GM18907 (cell line): Measurements from ENCODE around the gene SMIM21.

Source experiments
- ATAC-seq: cut with Tn5 transposase; IDR thresholded peaks from one replicate; pipeline ENCODE4 v1.9.1; 2021; ENCODE audit warnings: mild to moderate bottlenecking, moderate library complexity; ENCODE audit not compliant: unreplicated experiment

Gene SMIM21

GRCh38 chr18:75427603-75428002 lies at the start of gene SMIM21:
SMIM21 (minus strand) TSS chr18:75427703; CDS start chr18:75427563, 140 bp downstream.
- no peak for ATAC-seq

- no peak for ATAC-seq
Measured at GRCh38 chr18:75475228-75475627, 47.7 kb upstream of the SMIM21 start.

- no peak for ATAC-seq
Measured at GRCh38 chr18:75474332-75474731, 46.8 kb upstream of the SMIM21 start.

- ATAC-seq = no peak
Measured at GRCh38 chr18:75473316-75473715, 45.8 kb upstream of the SMIM21 start.

GRCh38 chr18:75472906-75473305 lies 45.4 kb upstream of the SMIM21 start:
- ATAC-seq = no peak

- no peak for ATAC-seq
Measured at GRCh38 chr18:75472396-75472795, 44.9 kb upstream of the SMIM21 start.

GRCh38 chr18:75471850-75472249 lies 44.3 kb upstream of the SMIM21 start:
- ATAC-seq = no peak

GRCh38 chr18:75467851-75468250 lies 40.3 kb upstream of the SMIM21 start:
- no peak for ATAC-seq

- no peak for ATAC-seq
Measured at GRCh38 chr18:75467281-75467795, 39.8 kb upstream of the SMIM21 start.

GRCh38 chr18:75464356-75464755 lies 36.9 kb upstream of the SMIM21 start:
- no peak for ATAC-seq

GRCh38 chr18:75462178-75462832 lies 34.8 kb upstream of the SMIM21 start:
- no peak for ATAC-seq

- no peak for ATAC-seq
Measured at GRCh38 chr18:75456199-75456631, 28.7 kb upstream of the SMIM21 start.

- no peak for ATAC-seq
Measured at GRCh38 chr18:75455249-75456198, 28.0 kb upstream of the SMIM21 start.

- ATAC-seq = no peak
Measured at GRCh38 chr18:75454022-75454795, 26.7 kb upstream of the SMIM21 start.

- ATAC-seq = no peak
Measured at GRCh38 chr18:75450906-75451305, 23.4 kb upstream of the SMIM21 start.

GRCh38 chr18:75441896-75442295 lies 14.4 kb upstream of the SMIM21 start:
- ATAC-seq = no peak

GRCh38 chr18:75439348-75439747 lies 11.8 kb upstream of the SMIM21 start:
- ATAC-seq = no peak

- ATAC-seq = no peak
Measured at GRCh38 chr18:75438891-75439290, 11.4 kb upstream of the SMIM21 start.

GRCh38 chr18:75437979-75438378 lies 10.5 kb upstream of the SMIM21 start:
- ATAC-seq = no peak

- ATAC-seq = no peak
Measured at GRCh38 chr18:75433098-75433497, 5.6 kb upstream of the SMIM21 start.

GRCh38 chr18:75429975-75430374 lies 2.5 kb upstream of the SMIM21 start:
- no peak for ATAC-seq
